Sigmoid colon (tissue), 7 donors: Measurements from ENCODE around the gene EPHA10. TPM values are rescaled to one million over a fixed set of nuclear protein-coding genes. Genes with fewer than 3 reads are reported as not detected.

ENCODE experiments used
- DNase-seq: peaks from one replicate; pipeline ENCODE4 v3.0.0-alpha.2; 2019
- H3K27ac ChIP-seq, 4 donors: fragments of 200-600 bp; sonication (generic); one replicate each; pipeline ENCODE4 v1.5.1; 2016 to 2019; ENCODE audit warnings: mild to moderate bottlenecking in 1 of 4
- H3K27me3 ChIP-seq, 3 donors: fragments of 200-600 bp; sonication (generic); one replicate each; pipeline ENCODE4 v1.5.1; 2019; ENCODE audit warnings: mild to moderate bottlenecking in 1 of 3
- H3K36me3 ChIP-seq, 4 donors: fragments of 200-600 bp; sonication (generic); one replicate each; pipeline ENCODE4 v1.5.1; 2016 to 2019
- H3K4me1 ChIP-seq, 4 donors: fragments of 200-600 bp; sonication (generic); one replicate each; pipeline ENCODE4 v1.5.1; 2017 to 2019
- H3K4me3 ChIP-seq, 4 donors: fragments of 200-600 bp; sonication (generic); one replicate each; pipeline ENCODE4 v1.5.1; 2017 to 2019; ENCODE audit warnings: mild to moderate bottlenecking in 2 of 4, moderate library complexity in 1 of 4
- H3K9me3 ChIP-seq, 4 donors: fragments of 200-600 bp in 3 of 4; sonication (generic) in 3 of 4; one replicate each; pipeline versions ENCODE4 v1.5.1 to v1.6.1; 2013 to 2019
- CTCF ChIP-seq, 4 experiments: fragments of 450-650 bp in 3 of 4; fragments of 200-600 bp in 1 of 4; IDR thresholded peaks; one replicate each; pipeline ENCODE4 v1.5.1; 2016 to 2019; ENCODE audit warnings: antibody characterized with exemption in 4 of 4, mild to moderate bottlenecking in 3 of 4, moderate library complexity in 2 of 4
- EP300 ChIP-seq, 4 donors: sonication (generic); formaldehyde crosslinking; IDR thresholded peaks; one replicate each; pipeline ENCODE4 v1.6.1; 2017; ENCODE audit warnings: antibody characterized with exemption in 4 of 4
- POLR2A ChIP-seq, 2 donors: fragments of 450-650 bp; IDR thresholded peaks; one replicate each; pipeline ENCODE4 v1.6.1; 2016; ENCODE audit warnings: antibody characterized with exemption in 2 of 2, mild to moderate bottlenecking in 2 of 2, moderate library complexity in 2 of 2
- POLR2AphosphoS5 ChIP-seq, 4 donors: sonication (generic); formaldehyde crosslinking; IDR thresholded peaks; one replicate each; pipeline ENCODE4 v1.6.1; 2017; ENCODE audit warnings: antibody characterized with exemption in 4 of 4
- WGBS, 2 donors: extraction: QIAGEN DNeasy Blood & Tissue Kit; methylation state at CpG; one replicate each; pipeline ENCODE4 v1.1.7; 2013; 5-methylcytosine and 5-hydroxymethylcytosine counted together
- intact Hi-C: fragments of 100-400 bp; cut with DNase I; formaldehyde crosslinking; loops from one replicate; pipeline ENCODE4 v1.15.1; 2023
- polyA plus RNA-seq, 3 donors: library from polyadenylated mRNA; stranded (reverse); fragments of 200-250 nt; gene quantifications; one replicate each; pipeline ENCODE4 v1.2.3, GENCODE V29; 2013
- total RNA-seq, 4 donors: library from RNA; depleted of rRNA; stranded (reverse); fragments of >200 nt; gene quantifications; one replicate each; pipeline ENCODE4 v1.1.0, GENCODE V29; 2016
- donor health status: healthy with polysubstance abuse.
- donor health status: Bipolar disorder and iron deficiency.
- donor health status: healthy.

Gene EPHA10
- total and polyA plus RNA-seq, 7 donors, result 0.14 to 33.3 (median 0.83) TPM

GRCh38 chr1:37767488-37767887 lies 2.6 kb upstream of the EPHA10 start:
- no peaks in the 10 kb centered on the region for H3K36me3 ChIP-seq
- intact Hi-C loops, result no loop called here
- H3K27me3 ChIP-seq, result peaks cover 23 to 77% (median 40%) of the 10 kb centered on the region in 3 donors
- no peaks in the 10 kb centered on the region for H3K4me1 ChIP-seq
- TF ChIP-seq EP300 (IDR thresholded peaks at IDR 0.05) (no peak), POLR2A (IDR thresholded peaks at IDR 0.05) (no peak), POLR2AphosphoS5 (IDR thresholded peaks at IDR 0.05) (no peak)
- H3K9me3 ChIP-seq, result no peaks in the 10 kb centered on the region
- no peak overlapping the region for H3K27ac ChIP-seq
- no peak overlapping the region for H3K4me3 ChIP-seq
- DNase-seq, result no peak
- 8 to 35% methylated on average over 2 of the region's 2 CpGs for WGBS, 2 donors

GRCh38 chr1:37765916-37766664 lies 1.2 kb upstream of the EPHA10 start:
- no peaks in the 10 kb centered on the region for H3K4me1 ChIP-seq
- no peak for TF ChIP-seq CTCF (IDR thresholded peaks at IDR 0.05)
- no peak for TF ChIP-seq EP300 (IDR thresholded peaks at IDR 0.05)
- TF ChIP-seq POLR2AphosphoS5 (IDR thresholded peaks at IDR 0.05), result no peak
- TF ChIP-seq POLR2A (IDR thresholded peaks at IDR 0.05), result no peak
- WGBS, 2 donors, result 5 to 10% methylated on average over 27 of the region's 27 CpGs
- intact Hi-C loops, result no loop called here
- no peak for DNase-seq
- no peaks in the 10 kb centered on the region for H3K36me3 ChIP-seq
- no peaks in the 10 kb centered on the region for H3K9me3 ChIP-seq
- H3K27ac ChIP-seq, result no peak overlapping the region
- H3K27me3 ChIP-seq, result peaks cover 23 to 91% (median 48%) of the 10 kb centered on the region in 3 donors
- H3K4me3 ChIP-seq, result no peak overlapping the region

GRCh38 chr1:37764414-37764825 lies 500 bp downstream of the EPHA10 start:
- no peak overlapping the region for H3K27ac ChIP-seq
- TF ChIP-seq POLR2AphosphoS5 (IDR thresholded peaks at IDR 0.05) (no peak), POLR2A (IDR thresholded peaks at IDR 0.05) (no peak), EP300 (IDR thresholded peaks at IDR 0.05) (no peak), CTCF (IDR thresholded peaks at IDR 0.05) (no peak)
- DNase-seq, result no peak
- intact Hi-C loops, result no loop called here
- H3K4me3 ChIP-seq, result no peak overlapping the region
- 7 to 17% methylated on average over 29 of the region's 29 CpGs for WGBS, 2 donors
- H3K27me3 ChIP-seq, result peaks cover 23 to 91% (median 48%) of the 10 kb centered on the region in 3 donors
- no peaks in the 10 kb centered on the region for H3K36me3 ChIP-seq
- no peaks in the 10 kb centered on the region for H3K4me1 ChIP-seq
- H3K9me3 ChIP-seq, result no peaks in the 10 kb centered on the region

- Histone ChIP-seq H3K27ac (no peak overlapping the region), H3K36me3 (no peaks in the 10 kb centered on the region), H3K27me3 (peaks cover 23 to 94% (median 48%) of the 10 kb centered on the region in 3 donors), H3K9me3 (no peaks in the 10 kb centered on the region), H3K4me1 (no peaks in the 10 kb centered on the region), H3K4me3 (no peak overlapping the region)
- WGBS, 2 donors, result 28 to 38% methylated on average over 25 of the region's 25 CpGs
- intact Hi-C loops, result no loop called here
- no peak for DNase-seq
- TF ChIP-seq EP300 (IDR thresholded peaks at IDR 0.05), result no peak
- TF ChIP-seq POLR2A (IDR thresholded peaks at IDR 0.05), result no peak
- TF ChIP-seq POLR2AphosphoS5 (IDR thresholded peaks at IDR 0.05), result no peak
- TF ChIP-seq CTCF (IDR thresholded peaks at IDR 0.05), result no peak
These were observed 1.0 kb downstream of the EPHA10 start for GRCh38 chr1:37763791-37764413.

- no peaks in the 10 kb centered on the region for H3K36me3 ChIP-seq
- H3K4me1 ChIP-seq, result no peaks in the 10 kb centered on the region
- no peak for DNase-seq
- intact Hi-C loops, result no loop called here
- no peak overlapping the region for H3K4me3 ChIP-seq
- no peak for TF ChIP-seq POLR2AphosphoS5 (IDR thresholded peaks at IDR 0.05)
- no peak for TF ChIP-seq CTCF (IDR thresholded peaks at IDR 0.05)
- no peak for TF ChIP-seq EP300 (IDR thresholded peaks at IDR 0.05)
- TF ChIP-seq POLR2A (IDR thresholded peaks at IDR 0.05), result no peak
- H3K27me3 ChIP-seq, result peaks cover 23 to 90% (median 48%) of the 10 kb centered on the region in 3 donors
- H3K9me3 ChIP-seq, result no peaks in the 10 kb centered on the region
- WGBS, 2 donors, result 60 to 70% methylated on average over 2 of the region's 2 CpGs
- H3K27ac ChIP-seq, result no peak overlapping the region
These were observed 2.4 kb downstream of the EPHA10 start for GRCh38 chr1:37762516-37762915.
